ENCODE measurements around the gene DDX39B. TPM values are rescaled to one million over a fixed set of nuclear protein-coding genes. Genes with fewer than 3 reads are reported as not detected.
A peak's percentile ranks its signal among the peaks of the same experiment; 100 is the strongest.

The DDX39B gene
- total RNA-seq, 1 donor from 2014 or later: 368 TPM

- DNase-seq (ENCODE audit: low spot score): no peak
Observed at GRCh38 chr6:31547727-31548543, 6.1 kb upstream of the DDX39B start.

- DNase-seq (ENCODE audit: low spot score): peak; percentile 96
Observed at GRCh38 chr6:31546958-31547726, 5.3 kb upstream of the DDX39B start, which contains the start of gene NFKBIL1. Gene NFKBIL1 (plus strand): TSS chr6:31547608. CDS start chr6:31547695, 87 bp downstream.

DNA sequence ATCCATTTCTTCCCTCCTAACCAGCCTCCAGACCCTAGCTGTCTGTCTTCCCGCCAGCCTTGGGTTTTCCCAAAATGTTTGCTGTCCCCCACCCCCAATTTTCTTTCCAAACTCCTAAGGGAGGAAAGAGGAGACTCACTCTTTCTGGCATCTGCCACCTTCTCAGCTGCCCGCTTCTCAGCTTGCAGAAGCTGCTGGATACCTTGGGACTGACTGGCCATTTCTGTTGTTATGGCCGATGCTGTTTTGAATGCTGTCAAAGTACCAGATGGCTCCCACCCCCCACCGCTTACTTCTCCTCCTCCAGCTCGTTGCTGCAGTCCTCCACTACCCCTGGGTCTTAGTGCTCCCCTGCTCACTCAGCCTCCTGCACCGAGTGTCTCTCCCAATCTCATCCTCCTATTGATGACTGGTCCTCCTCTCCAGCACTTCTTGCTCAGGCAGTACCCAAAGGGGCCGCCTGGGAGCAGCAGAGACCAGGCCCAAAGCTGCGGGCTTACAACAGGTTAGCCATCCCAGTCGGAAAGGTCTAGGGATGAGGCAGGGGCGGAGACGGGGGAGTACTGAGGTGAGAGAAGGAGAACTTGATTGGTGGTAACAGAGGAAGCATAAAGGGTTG is 4.6 kb upstream of the DDX39B start, which contains the start of gene ATP6V1G2:
ATP6V1G2 (minus strand) TSS at position 270 of the 619 bp plus-strand sequence; CDS start at position 221, 49 bp downstream.
- DNase-seq (ENCODE audit: low spot score): peak; percentile 92

GRCh38 chr6:31545291-31545690 is 3.5 kb upstream of the DDX39B start:
- DNase-seq (ENCODE audit: low spot score): no peak

GRCh38 chr6:31544676-31545075 is 2.9 kb upstream of the DDX39B start:
- no peak for DNase-seq (ENCODE audit: low spot score)

- DNase-seq (ENCODE audit: low spot score): no peak
Observed at GRCh38 chr6:31543639-31544038, 1.8 kb upstream of the DDX39B start.

GRCh38 chr6:31541059-31541657 is 645 bp downstream of the DDX39B start:
- DNase-seq (ENCODE audit: low spot score): peak; percentile 69

- no peak for DNase-seq (ENCODE audit: low spot score)
Observed at GRCh38 chr6:31540640-31541039, 1.2 kb downstream of the DDX39B start.

DNA sequence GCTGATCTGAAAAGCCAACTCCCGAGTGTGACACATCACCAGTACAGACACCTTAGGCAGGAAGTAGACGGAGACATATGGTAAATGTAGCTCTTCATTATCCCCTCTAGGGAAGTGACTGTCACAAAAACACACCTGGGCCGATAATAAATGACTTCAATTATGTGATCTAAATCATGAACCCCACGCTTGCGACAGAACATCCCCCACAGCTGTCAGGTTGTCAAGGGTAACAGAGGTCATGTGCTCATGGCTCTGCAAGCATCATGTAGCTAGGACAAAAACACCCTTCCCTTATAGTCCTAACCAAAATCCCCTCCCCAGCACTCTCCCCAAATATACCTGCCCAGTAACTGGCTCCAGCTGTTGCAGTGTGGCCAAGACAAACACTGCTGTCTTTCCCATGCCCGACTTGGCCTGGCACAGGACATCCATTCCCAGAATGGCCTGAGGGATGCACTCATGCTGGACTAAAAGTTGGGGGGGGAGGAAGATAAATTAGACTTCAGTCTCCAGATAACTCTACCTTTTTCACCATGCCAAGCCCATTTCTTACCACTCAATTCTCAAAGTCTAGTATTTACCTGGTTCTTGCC is 2.9 kb downstream of the DDX39B start:
- no peak for DNase-seq (ENCODE audit: low spot score)

- DNase-seq (ENCODE audit: low spot score): no peak
Observed at GRCh38 chr6:31535538-31536324, 6.1 kb downstream of the DDX39B start.

DNA sequence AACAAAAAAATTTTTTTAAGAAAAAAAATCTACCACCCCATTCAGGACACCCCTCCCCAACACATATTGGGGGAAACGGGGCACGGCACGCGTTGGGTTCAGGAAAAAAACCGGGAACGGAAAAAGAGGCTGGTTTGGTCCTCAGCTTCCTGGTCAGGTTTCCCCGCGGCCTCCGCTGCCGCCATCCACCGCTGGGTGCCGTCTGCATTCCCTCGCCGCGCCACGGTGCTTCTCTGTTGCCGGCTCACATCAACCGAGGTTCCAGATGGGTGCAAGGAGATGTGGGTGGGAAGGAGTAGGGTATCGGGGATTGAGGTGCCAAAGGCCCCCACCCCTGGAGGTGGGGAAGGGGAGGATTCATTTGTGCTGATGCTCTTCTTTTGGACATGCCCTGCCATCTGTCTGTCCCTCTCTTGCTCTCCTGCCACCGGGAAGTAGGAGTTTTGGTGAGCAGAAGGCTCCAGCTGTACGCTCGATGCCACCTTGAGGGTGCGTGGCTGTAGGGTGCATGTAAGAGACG is 7.2 kb downstream of the DDX39B start:
- no peak for DNase-seq (ENCODE audit: low spot score)

DNA sequence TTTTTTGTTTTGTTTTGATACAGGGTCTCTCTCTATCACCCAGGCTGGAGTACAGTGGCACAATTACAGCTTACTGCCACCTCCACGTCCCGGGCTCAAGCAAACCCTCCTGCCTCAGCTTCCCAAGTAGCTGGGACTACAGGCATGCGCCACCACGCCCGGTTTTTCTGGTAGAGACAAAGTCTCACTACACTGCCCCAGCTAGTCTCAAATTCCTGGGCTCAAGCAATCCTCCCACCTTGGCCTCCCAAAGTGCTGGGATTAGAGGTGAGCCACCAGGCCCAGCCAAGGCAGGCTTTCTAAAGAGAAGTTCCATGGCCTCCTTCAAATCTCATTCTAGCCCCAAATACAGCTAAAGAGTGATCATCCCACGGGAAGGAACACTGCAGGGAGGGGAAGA is 7.8 kb downstream of the DDX39B start:
- DNase-seq (ENCODE audit: low spot score): no peak

GRCh38 chr6:31533455-31533841 is 8.4 kb downstream of the DDX39B start:
- DNase-seq (ENCODE audit: low spot score): no peak

DNA sequence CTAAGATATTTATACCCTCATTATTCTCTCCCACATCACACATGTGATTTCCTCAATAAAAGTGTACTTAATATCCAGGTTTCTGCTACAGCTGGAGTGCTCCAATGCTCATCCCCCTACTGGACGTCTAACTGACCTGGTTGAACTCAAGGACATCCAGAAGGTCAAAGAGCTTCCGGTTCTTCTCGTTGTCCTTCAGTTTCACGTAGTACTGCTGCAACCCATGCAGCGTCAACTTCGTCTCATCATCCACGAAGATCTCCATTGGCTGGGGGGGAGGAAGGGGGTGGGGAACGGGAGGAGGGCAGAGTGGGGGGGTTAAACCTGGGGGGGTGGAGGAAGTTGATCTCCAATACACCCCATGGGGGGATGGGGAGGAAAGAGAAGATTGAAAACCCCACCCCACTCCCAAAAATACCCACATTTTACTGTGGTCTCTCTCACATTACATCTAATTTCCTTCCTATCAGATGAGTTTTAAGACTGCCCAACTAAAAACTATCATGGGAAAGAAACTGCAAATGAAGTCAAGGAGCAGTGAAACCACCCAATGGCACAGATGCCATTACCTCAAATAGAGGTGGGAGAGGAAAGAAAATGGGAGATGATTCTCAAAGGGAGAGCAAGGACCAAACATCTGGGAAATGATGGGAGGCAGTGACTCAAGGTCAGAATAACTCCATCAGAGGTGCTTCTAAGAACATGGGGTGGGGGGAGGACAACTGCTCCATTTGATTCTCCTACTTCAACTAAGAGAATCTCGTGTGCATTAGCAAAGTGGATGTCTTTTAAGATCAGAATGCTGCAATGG is 9.0 kb downstream of the DDX39B start:
- DNase-seq (ENCODE audit: low spot score): no peak

GRCh38 chr6:31531771-31532643 is 9.8 kb downstream of the DDX39B start:
- no peak for DNase-seq (ENCODE audit: low spot score)

DNA sequence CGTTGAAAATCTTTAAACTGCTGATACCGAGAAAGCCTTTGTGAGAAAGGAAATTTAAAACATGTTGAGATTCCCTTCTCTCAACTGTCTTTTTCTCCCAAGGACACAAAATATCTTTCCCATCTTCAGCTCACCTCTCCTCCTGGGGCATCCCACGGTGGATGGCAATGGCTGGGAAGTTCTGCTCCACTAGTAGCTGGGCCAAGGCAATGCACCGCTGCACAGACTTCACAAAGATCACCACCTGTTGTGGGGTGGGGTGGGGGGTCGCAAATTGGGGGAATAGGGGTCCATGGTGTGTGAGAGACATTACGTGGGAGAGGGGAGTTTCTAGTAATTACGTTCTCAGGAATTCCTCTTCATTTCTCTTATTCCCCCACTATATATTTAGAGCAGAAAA is 10.6 kb downstream of the DDX39B start:
- no peak for DNase-seq (ENCODE audit: low spot score)

DNA sequence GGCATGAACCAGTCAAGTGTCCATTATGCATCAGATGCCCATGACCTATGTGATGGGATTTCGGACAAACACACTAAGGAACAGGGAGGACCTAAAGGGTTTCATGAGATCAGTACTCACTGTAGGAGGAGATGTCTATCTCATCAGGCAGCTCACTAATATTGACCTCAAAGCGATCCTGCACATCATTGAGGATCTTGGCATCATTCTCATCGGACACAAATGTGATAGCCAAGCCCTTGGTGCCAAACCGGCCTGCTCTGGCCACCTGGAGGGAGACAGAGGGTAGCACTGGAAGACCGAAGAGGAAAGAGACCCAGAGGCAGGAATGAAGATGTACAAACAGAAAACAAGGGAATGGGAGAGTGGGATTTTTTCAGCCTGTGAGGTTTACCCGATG is 11.1 kb downstream of the DDX39B start:
- DNase-seq (ENCODE audit: low spot score): no peak

DNA sequence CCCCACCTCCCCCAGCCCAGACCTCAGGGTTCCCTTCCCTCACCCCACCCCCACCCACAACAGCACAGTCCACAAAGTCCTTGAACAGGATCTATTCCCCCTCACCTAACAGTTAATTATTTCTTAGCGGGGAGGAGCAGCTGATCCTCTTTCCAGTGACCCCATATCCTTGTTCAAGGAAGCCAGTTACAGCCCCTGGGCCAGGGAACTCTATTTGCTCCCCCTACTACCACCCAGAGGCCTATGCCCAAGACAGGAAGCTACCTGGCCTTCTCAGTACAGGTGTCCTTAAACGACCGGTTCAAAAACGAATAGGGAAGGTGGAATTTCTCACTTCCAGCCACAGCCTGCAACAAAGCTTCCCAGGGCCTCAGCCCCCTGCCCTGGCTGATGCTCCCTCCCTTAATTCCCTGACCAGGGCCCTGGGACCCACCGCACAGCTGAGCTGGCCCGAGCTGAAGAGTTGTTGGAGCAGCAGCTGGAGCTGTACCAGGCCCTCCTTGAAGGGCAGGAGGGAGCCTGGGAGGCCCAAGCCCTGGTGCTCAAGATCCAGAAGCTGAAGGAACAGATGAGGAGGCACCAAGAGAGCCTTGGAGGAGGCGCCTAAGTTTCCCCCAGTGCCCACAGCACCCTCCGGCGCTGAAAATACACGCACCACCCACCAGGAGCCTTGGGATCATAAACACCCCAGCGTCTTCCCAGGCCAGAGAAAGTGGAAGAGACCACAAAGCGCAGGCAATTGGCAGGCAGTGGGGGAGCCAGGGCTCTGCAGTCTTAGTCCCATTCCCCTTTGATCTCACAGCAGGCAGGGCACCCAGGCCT is 12.3 kb downstream of the DDX39B start:
- DNase-seq (ENCODE audit: low spot score): no peak

Data from ureter (tissue), 1 donor.